ENCODE results near the gene ATP1B3.

GRCh38 chr3:141941093-141941492 is 64.7 kb downstream of the ATP1B3 start:
- TF ChIP-seq, protein P1, sequence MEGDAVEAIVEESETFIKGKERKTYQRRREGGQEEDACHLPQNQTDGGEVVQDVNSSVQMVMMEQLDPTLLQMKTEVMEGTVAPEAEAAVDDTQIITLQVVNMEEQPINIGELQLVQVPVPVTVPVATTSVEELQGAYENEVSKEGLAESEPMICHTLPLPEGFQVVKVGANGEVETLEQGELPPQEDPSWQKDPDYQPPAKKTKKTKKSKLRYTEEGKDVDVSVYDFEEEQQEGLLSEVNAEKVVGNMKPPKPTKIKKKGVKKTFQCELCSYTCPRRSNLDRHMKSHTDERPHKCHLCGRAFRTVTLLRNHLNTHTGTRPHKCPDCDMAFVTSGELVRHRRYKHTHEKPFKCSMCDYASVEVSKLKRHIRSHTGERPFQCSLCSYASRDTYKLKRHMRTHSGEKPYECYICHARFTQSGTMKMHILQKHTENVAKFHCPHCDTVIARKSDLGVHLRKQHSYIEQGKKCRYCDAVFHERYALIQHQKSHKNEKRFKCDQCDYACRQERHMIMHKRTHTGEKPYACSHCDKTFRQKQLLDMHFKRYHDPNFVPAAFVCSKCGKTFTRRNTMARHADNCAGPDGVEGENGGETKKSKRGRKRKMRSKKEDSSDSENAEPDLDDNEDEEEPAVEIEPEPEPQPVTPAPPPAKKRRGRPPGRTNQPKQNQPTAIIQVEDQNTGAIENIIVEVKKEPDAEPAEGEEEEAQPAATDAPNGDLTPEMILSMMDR (IDR thresholded peaks at IDR 0.05; ENCODE audit: insufficient read depth, low read depth, low read length): no peak
- no peak for TF ChIP-seq EZH2 (IDR thresholded peaks at IDR 0.05; ENCODE audit: insufficient read depth, low read length)
